ENCODE results near the gene GPHN.

DNA sequence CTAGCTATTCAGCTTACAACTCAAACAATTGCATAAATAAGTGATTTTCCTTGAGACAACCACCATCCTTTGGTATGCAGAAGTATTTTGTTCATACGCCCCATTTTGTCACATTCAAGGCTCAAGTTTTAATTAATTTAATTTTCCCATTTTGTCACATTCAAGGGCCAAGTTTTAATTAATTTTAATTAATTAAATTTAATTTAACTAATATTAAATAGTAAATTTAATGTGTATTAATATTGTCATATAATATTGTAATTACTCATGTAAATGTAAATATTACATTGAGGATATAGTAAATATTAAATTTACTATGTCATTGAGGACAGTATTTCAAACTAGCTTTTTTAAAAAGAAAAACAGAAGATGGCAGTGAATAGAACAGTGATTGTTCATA lies 464.5 kb downstream of the GPHN start:
- TF ChIP-seq, protein P1, sequence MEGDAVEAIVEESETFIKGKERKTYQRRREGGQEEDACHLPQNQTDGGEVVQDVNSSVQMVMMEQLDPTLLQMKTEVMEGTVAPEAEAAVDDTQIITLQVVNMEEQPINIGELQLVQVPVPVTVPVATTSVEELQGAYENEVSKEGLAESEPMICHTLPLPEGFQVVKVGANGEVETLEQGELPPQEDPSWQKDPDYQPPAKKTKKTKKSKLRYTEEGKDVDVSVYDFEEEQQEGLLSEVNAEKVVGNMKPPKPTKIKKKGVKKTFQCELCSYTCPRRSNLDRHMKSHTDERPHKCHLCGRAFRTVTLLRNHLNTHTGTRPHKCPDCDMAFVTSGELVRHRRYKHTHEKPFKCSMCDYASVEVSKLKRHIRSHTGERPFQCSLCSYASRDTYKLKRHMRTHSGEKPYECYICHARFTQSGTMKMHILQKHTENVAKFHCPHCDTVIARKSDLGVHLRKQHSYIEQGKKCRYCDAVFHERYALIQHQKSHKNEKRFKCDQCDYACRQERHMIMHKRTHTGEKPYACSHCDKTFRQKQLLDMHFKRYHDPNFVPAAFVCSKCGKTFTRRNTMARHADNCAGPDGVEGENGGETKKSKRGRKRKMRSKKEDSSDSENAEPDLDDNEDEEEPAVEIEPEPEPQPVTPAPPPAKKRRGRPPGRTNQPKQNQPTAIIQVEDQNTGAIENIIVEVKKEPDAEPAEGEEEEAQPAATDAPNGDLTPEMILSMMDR (conservative IDR thresholded peaks at IDR 0.05; ENCODE audit: low read depth, low read length), result no peak
- TF ChIP-seq EZH2phosphoT487 (IDR thresholded peaks at IDR 0.05; ENCODE audit: borderline replicate concordance, low read length), result no peak

Data from PC-3 (cell line).